K562 (cell line): ENCODE data around the gene CDCA7L. TPM values are rescaled to one million over a fixed set of nuclear protein-coding genes. Genes with fewer than 3 reads are reported as not detected.

Source experiments
- ATAC-seq: fragments of 200-7000 bp; cut with Tn5 transposase; 3 replicates; pipeline ENCODE4 v1.9.1; 2020; ENCODE audit warnings: moderate library complexity
- BruUV-seq: library from RNA; stranded (reverse); fragments of 400-500 nt; replicated peaks from 2 replicates; lab custom pipeline; 2021; lab: Mats Ljungman, UMichigan
- CTCF ChIA-PET: fragments of 300-600 bp; formaldehyde crosslinking; extraction: SDS; loops from one replicate; lab custom pipeline; 2021; ENCODE audit warnings: low intra/inter-chr PET ratio; lab: Yijun Ruan, JAX
- POLR2A ChIA-PET: fragments of 300-600, 350-650 bp; sonication (Branson Sonifier 250); formaldehyde crosslinking; extraction: SDS; loops from one replicate; lab custom pipeline; 2021; ENCODE audit warnings: antibody characterized with exemption, inconsistent platforms; lab: Yijun Ruan, JAX
- DNase-seq, 4 experiments: peaks; one replicate each; pipeline versions ENCODE4 v3.0.0 to v3.0.0-alpha.2; 2011 to 2018; ENCODE audit warnings: low spot score in 3 of 4, mixed read lengths in 3 of 4; ENCODE audit errors: extremely low read depth in 1 of 4
- FAIRE-seq: peaks from 2 replicates; lab custom pipeline; 2011; peaks lifted over from hg19 to GRCh38; lab: Jason Lieb, UNC
- H2AFZ ChIP-seq: 2 replicates; pipeline ENCODE4 v1.6.0; 2011; ENCODE audit warnings: low read depth, low read length, control low read depth, inconsistent platforms
- H3K27ac ChIP-seq: fragments of 200-600 bp; 3 replicates; pipeline ENCODE4 v1.8.0; 2011; ENCODE audit warnings: low read depth, mild to moderate bottlenecking, control low read depth, inconsistent platforms, low read length, moderate library complexity, mixed read lengths; ENCODE audit errors: extremely low read depth
- H3K27me3 ChIP-seq, 2 experiments: fragments of 300-600 bp in 1 of 2; 2 replicates in 1 of 2; 3 replicates in 1 of 2; pipeline versions ENCODE4 v1.6.0 to v1.8.0; 2011; ENCODE audit warnings: inconsistent platforms in 2 of 2, low read length in 2 of 2, mild to moderate bottlenecking in 1 of 2, mixed read lengths in 1 of 2, moderate library complexity in 1 of 2; ENCODE audit not compliant: control insufficient read depth in 2 of 2, insufficient read depth in 2 of 2
- H3K36me3 ChIP-seq: fragments of 300-600 bp; 3 replicates; pipeline ENCODE4 v1.8.0; 2011; ENCODE audit warnings: mild to moderate bottlenecking, low read length, inconsistent platforms; ENCODE audit not compliant: control insufficient read depth, insufficient read depth
- H3K4me1 ChIP-seq, 2 experiments: fragments of 200-600 bp in 1 of 2; replicated peaks in 1 of 2; 2 replicates in 1 of 2; 3 replicates in 1 of 2; pipeline versions ENCODE4 v1.5.1 to v1.8.0; 2011; ENCODE audit warnings: inconsistent platforms in 2 of 2, low read length in 2 of 2, mild to moderate bottlenecking in 1 of 2, mixed read lengths in 1 of 2, moderate library complexity in 1 of 2; ENCODE audit not compliant: control insufficient read depth in 2 of 2, insufficient read depth in 2 of 2
- H3K4me2 ChIP-seq: 2 replicates; pipeline ENCODE4 v1.6.1; 2011; ENCODE audit warnings: low read length, control low read depth, inconsistent platforms, mixed read lengths; ENCODE audit not compliant: insufficient read depth
- H3K4me3 ChIP-seq: fragments of 200-600 bp; sonication (generic), shearing (Covaris generic); 2 replicates; pipeline ENCODE4 v1.5.1; 2016; ENCODE audit warnings: control low read depth, inconsistent platforms
- H3K79me2 ChIP-seq: fragments of 200-600 bp; 3 replicates; pipeline ENCODE4 v1.8.0; 2011; ENCODE audit warnings: low read length, inconsistent platforms; ENCODE audit not compliant: control insufficient read depth, insufficient read depth
- H3K9ac ChIP-seq, 2 experiments: 2 replicates each; pipeline versions ENCODE4 v1.6.0 to v1.6.1; 2011; ENCODE audit warnings: low read depth in 2 of 2, low read length in 2 of 2, control low read depth in 1 of 2, inconsistent platforms in 1 of 2, mild to moderate bottlenecking in 1 of 2, mixed read lengths in 1 of 2; ENCODE audit not compliant: insufficient read depth in 1 of 2
- H3K9me1 ChIP-seq: one replicate; pipeline ENCODE4 v1.6.0; 2011; ENCODE audit warnings: inconsistent platforms, mild to moderate bottlenecking, low read length, moderate library complexity; ENCODE audit not compliant: control insufficient read depth, insufficient read depth
- H3K9me3 ChIP-seq: replicated peaks from 2 replicates; pipeline ENCODE4 v1.5.1; 2011; ENCODE audit warnings: low read depth, low read length, inconsistent platforms; ENCODE audit not compliant: control insufficient read depth, insufficient read depth
- H4K20me1 ChIP-seq: replicated peaks from 2 replicates; pipeline ENCODE4 v1.6.1; 2011; ENCODE audit warnings: low read length, inconsistent platforms, mixed read lengths; ENCODE audit not compliant: control insufficient read depth, insufficient read depth
- ELK3 ChIP-seq: fragments of 450-650 bp; formaldehyde crosslinking; IDR thresholded peaks from 2 replicates; pipeline ENCODE4 v1.4.0; 2020; ENCODE audit warnings: mild to moderate bottlenecking
- IRF1 ChIP-seq: sonication (generic); formaldehyde crosslinking; IDR thresholded peaks from 2 replicates; pipeline ENCODE4 v1.8.0; 2022; ENCODE audit warnings: missing genetic modification reagents, mild to moderate bottlenecking, borderline replicate concordance
- MLX ChIP-seq, 2 experiments: fragments of 450-650 bp in 1 of 2; sonication (generic) in 1 of 2; formaldehyde crosslinking; conservative IDR thresholded peaks; 2 replicates each; pipeline versions ENCODE4 v1.4.0 to v1.8.1; 2020 to 2022; ENCODE audit warnings: mild to moderate bottlenecking in 1 of 2, missing genetic modification reagents in 1 of 2
- POLR2AphosphoS2 ChIP-seq: IDR thresholded peaks from 2 replicates; pipeline ENCODE4 v1.6.1; 2012; ENCODE audit warnings: low read length, improper control_type of control experiment
- SRSF1 ChIP-seq: fragments of 200-400 bp; formaldehyde crosslinking; IDR thresholded peaks from 2 replicates; pipeline ENCODE4 v1.6.1; 2017; ENCODE audit warnings: mild to moderate bottlenecking, low read depth, low read length, moderate library complexity
- YBX1 ChIP-seq: fragments of 450-650 bp; IDR thresholded peaks from 2 replicates; pipeline ENCODE4 v1.7.1; 2016; ENCODE audit warnings: mild to moderate bottlenecking
- ZHX1 ChIP-seq: fragments of 150-350 bp; conservative IDR thresholded peaks from 2 replicates; pipeline ENCODE4 v1.6.1; 2014; ENCODE audit warnings: low read length
- ZNF407 ChIP-seq: fragments of 450-650 bp; IDR thresholded peaks from 2 replicates; pipeline ENCODE4 v1.6.1; 2016; ENCODE audit warnings: low read depth
- ZNF778 ChIP-seq: fragments of 450-650 bp; formaldehyde crosslinking; IDR thresholded peaks from 2 replicates; pipeline ENCODE4 v1.4.0; 2020; ENCODE audit warnings: mild to moderate bottlenecking, moderate library complexity
- WGBS: fragments of 100-300 bp; shearing (Covaris generic); methylation state at CpG from one replicate; pipeline ENCODE4 v1.1.6; 2016; ENCODE audit warnings: low coverage, mixed read lengths; ENCODE audit not compliant: insufficient coverage; ENCODE audit errors: missing lambda C conversion rate; 5-methylcytosine and 5-hydroxymethylcytosine counted together
- in situ Hi-C: fragments of 300-500 bp; cut with MboI; formaldehyde crosslinking; loops from 4 replicates; pipeline ENCODE4 v1.15.0; 2018; ENCODE audit warnings: inconsistent platforms, mixed read lengths
- intact Hi-C: fragments of 100-400 bp; cut with micrococcal nuclease; formaldehyde crosslinking; loops from 2 replicates; pipeline ENCODE4 v1.14.2; 2022
- polyA plus RNA-seq, 8 experiments: library from polyadenylated mRNA; depleted of rRNA in 4 of 8; stranded (reverse) in 5 of 8; unstranded in 3 of 8; fragments of >200 nt; fragmentation: Nextera tagmentation in 2 of 8; fragmentation: Illumina TruSeq in 1 of 8; extraction: Ambion mirVana in 2 of 8; extraction: Trizol in 1 of 8; gene quantifications; 2 replicates each; pipeline versions ENCODE4 v1.2.1 to v1.2.3, GENCODE V29; 2011 to 2014; ENCODE audit warnings: inconsistent platforms in 1 of 8, missing spikeins in 1 of 8
- total RNA-seq, 7 experiments: library from RNA; depleted of rRNA in 6 of 7; stranded (reverse); fragments of >200 nt in 6 of 7; fragmentation: Illumina TruSeq in 2 of 7; extraction: Trizol in 2 of 7; gene quantifications; 2 replicates each; pipeline versions ENCODE4 v1.2.1 to v1.2.3, GENCODE V29; 2011 to 2021; ENCODE audit warnings: low replicate concordance in 1 of 7

Gene CDCA7L
- total and polyA plus RNA-seq, 9 of the 15 experiments (the other 6 are each of a cell fraction or from before 2014, with no cell fraction given) = 1.9 to 32.4 (median 3.1) TPM

- H3K79me2 ChIP-seq = no peaks in the 10 kb centered on the region
- no peak for FAIRE-seq
- 6% methylated on average over 2 of the region's 2 CpGs for WGBS
- TF ChIP-seq ELK3 (CRISPR knock-in tag) (no peak), SRSF1 (no peak), POLR2AphosphoS2 (no peak), IRF1 (no peak), ZHX1 (no peak), ZNF407 (no peak), MLX (CRISPR knock-in tag; conservative IDR thresholded peaks at IDR 0.05) (no peak), ZNF778 (CRISPR knock-in tag) (no peak), YBX1 (no peak)
Measured at GRCh38 chr7:21923658-21924057, 22.0 kb downstream of the CDCA7L start.

More at GRCh38 chr7:21923658-21924057, 22.0 kb downstream of the CDCA7L start:
- Histone ChIP-seq H3K27me3 (no peaks in the 10 kb centered on the region), H3K27ac (no peak overlapping the region), H3K9me1 (no peaks in the 10 kb centered on the region), H3K4me2 (no peak overlapping the region), H3K4me3 (no peak overlapping the region), H3K36me3 (no peaks in the 10 kb centered on the region), H2AFZ (no peak overlapping the region), H3K9me3 (no peaks in the 10 kb centered on the region), H3K4me1 (no peaks in the 10 kb centered on the region), H3K9ac (no peak overlapping the region), H4K20me1 (no peaks in the 10 kb centered on the region)
- DNase-seq (no peak), ATAC-seq (no peak)
- CTCF ChIA-PET = no interaction called here
- in situ Hi-C loops (no loop called here), intact Hi-C loops (no loop called here)
- BruUV-seq = no TSS peak
- POLR2A ChIA-PET = no interaction called here
